Epidermal melanocyte (primary cell): ENCODE measurements around the gene PTPRM.

Experiments used
- DNase-seq: peaks from one replicate; pipeline ENCODE4 v3.0.0; 2011; ENCODE audit warnings: low spot score; ENCODE audit not compliant: insufficient read length

PTPRM gene

GRCh38 chr18:8453528-8453927 lies 886.4 kb downstream of the PTPRM start:
- DNase-seq = no peak

DNA sequence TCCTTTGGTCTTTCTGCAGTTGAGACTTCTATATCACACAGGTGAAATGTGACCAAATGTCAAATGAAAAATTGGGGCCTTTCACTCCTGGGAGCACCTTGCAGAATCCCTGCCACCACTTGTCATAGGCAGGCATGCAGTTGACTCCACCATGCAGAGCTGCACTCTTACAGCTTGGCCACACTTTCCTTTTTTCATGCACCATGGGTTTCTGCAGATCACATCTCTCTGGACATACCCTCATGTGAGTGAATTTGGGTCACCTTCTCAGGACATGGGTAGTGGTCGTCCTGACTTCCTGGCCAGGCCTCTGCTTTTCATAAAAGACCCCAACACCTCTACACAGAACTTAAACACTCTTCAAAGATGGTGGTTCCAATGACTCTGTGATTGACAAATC lies 887.0 kb downstream of the PTPRM start:
- no peak for DNase-seq

DNA sequence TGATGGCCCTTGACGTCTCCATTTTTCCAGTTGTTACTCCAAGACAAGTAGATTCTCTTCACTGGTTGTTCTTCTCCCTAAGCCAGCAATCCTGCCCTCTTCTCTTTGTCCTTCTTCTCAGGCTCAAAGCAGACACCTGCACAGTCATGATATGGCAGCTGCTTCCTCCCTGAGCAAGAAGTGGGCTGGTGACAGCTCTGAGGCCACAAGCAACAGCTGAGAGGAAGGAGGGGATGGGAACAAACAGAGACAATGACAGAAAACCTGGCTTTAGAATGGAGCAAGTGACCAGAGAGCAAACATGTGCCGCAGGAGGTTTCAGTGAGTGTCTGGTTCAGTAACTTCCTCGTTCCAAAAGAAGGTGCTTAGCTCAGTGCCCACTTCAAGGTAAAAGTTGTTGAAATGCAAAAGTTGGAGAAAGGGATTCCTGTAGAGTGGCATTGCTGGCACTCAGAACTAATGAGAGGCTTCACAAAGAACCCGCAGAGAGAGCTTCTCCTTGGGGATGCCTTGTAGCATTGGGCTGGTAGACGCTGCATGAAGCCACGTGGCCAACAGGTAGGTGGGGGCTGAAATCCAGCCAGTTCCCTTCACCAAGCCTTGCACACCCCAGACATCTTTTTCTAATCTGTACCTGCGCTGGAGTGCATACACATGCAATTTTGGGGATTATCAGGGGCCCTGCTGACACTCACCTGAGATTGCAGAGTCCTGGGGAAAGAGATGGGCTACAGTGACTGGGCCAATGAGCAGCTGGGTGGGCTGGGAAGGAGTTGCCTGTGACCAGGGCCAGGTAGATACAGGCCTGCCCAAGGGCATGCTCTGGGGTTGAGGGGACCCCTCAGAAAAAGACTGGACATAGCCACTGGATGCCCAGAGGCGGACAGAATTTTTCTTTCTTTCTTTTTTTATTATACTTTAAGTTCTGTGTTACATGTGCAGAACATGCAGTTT lies 888.8 kb downstream of the PTPRM start:
- no peak for DNase-seq
